Adrenal gland (tissue), 5 donors: Measurements from ENCODE around the gene BTBD6.

Experiments
- CTCF ChIP-seq, 6 experiments: fragments of 450-650 bp in 4 of 6; fragments of 200-600 bp in 2 of 6; sonication (generic) in 1 of 6; IDR thresholded peaks; 1 replicate in 5 of 6; 2 replicates in 1 of 6; pipeline versions ENCODE4 v1.5.1 to v1.8.0; 2016 to 2021; ENCODE audit warnings: antibody characterized with exemption in 6 of 6, mild to moderate bottlenecking in 2 of 6, moderate library complexity in 1 of 6
- POLR2A ChIP-seq, 2 donors: fragments of 450-650 bp; IDR thresholded peaks; one replicate each; pipeline ENCODE4 v1.6.1; 2017; ENCODE audit warnings: antibody characterized with exemption in 2 of 2, mild to moderate bottlenecking in 2 of 2, moderate library complexity in 1 of 2
- donor health status: DM: no; HTN: no; CAD: no.

- TF ChIP-seq POLR2A (IDR thresholded peaks at IDR 0.05) (no peak), CTCF (IDR thresholded peaks at IDR 0.05) (no peak)
Measured at GRCh38 chr14:105204206-105204930, 44.0 kb upstream of the BTBD6 start.
